ENCODE results near the gene HSCB. TPM values are rescaled to one million over a fixed set of nuclear protein-coding genes. Genes with fewer than 3 reads are reported as not detected.
"Not testable (repeated sequence)": the region's sequence is repeated elsewhere in the genome, so short reads cannot be mapped to it uniquely, and the experiment has no call there.

Gene HSCB
- total RNA-seq, 2 experiments from 2014 or later: 13.7 to 15.8 TPM

GRCh38 chr22:28716686-28717085 lies 25.2 kb upstream of the HSCB start:
- H3K4me1 Mint-ChIP-seq (ENCODE audit: low read depth): peaks cover 28% of the 10 kb centered on the region
- ChIA-PET CTCF (no interaction called here), POLR2A (no interaction called here)
- H3K4me3 Mint-ChIP-seq: no peak overlapping the region
- H3K36me3 Mint-ChIP-seq (ENCODE audit: low read depth): peaks cover 48% of the 10 kb centered on the region
- H3K27ac Mint-ChIP-seq: no peak overlapping the region
- no peak for ATAC-seq
- H3K9me3 Mint-ChIP-seq (ENCODE audit: insufficient read depth): no peaks in the 10 kb centered on the region
- DNase-seq: no peak
- no peaks in the 10 kb centered on the region for H3K27me3 Mint-ChIP-seq (ENCODE audit: low read depth)

GRCh38 chr22:28718044-28718443 lies 23.8 kb upstream of the HSCB start:
- ATAC-seq: no peak
- peaks cover 41% of the 10 kb centered on the region for H3K36me3 Mint-ChIP-seq (ENCODE audit: low read depth)
- DNase-seq: no peak
- no peaks in the 10 kb centered on the region for H3K27me3 Mint-ChIP-seq (ENCODE audit: low read depth)
- ChIA-PET POLR2A (no interaction called here), CTCF (no interaction called here)
- H3K9me3 Mint-ChIP-seq (ENCODE audit: insufficient read depth): no peaks in the 10 kb centered on the region
- H3K4me3 Mint-ChIP-seq: no peak overlapping the region
- H3K27ac Mint-ChIP-seq: no peak overlapping the region
- H3K4me1 Mint-ChIP-seq (ENCODE audit: low read depth): peaks cover 22% of the 10 kb centered on the region

GRCh38 chr22:28728002-28728401 lies 13.8 kb upstream of the HSCB start:
- ChIA-PET POLR2A (no interaction called here), CTCF (no interaction called here)
- Mint-ChIP-seq H3K36me3 (ENCODE audit: low read depth) (peaks cover 48% of the 10 kb centered on the region), H3K27ac (no peak overlapping the region), H3K4me3 (no peak overlapping the region), H3K27me3 (ENCODE audit: low read depth) (no peaks in the 10 kb centered on the region), H3K9me3 (ENCODE audit: insufficient read depth) (no peaks in the 10 kb centered on the region), H3K4me1 (ENCODE audit: low read depth) (peaks cover 6% of the 10 kb centered on the region)
- DNase-seq (no peak), ATAC-seq (no peak)

GRCh38 chr22:28728621-28729313 lies 13.1 kb upstream of the HSCB start:
- no peak for ATAC-seq
- ChIA-PET CTCF (no interaction called here), POLR2A (no interaction called here)
- Mint-ChIP-seq H3K9me3 (ENCODE audit: insufficient read depth) (no peaks in the 10 kb centered on the region), H3K36me3 (ENCODE audit: low read depth) (peaks cover 49% of the 10 kb centered on the region), H3K4me3 (no peak overlapping the region), H3K4me1 (ENCODE audit: low read depth) (peaks cover 6% of the 10 kb centered on the region), H3K27ac (no peak overlapping the region), H3K27me3 (ENCODE audit: low read depth) (no peaks in the 10 kb centered on the region)
- DNase-seq: no peak

- no peak for ATAC-seq
- H3K9me3 Mint-ChIP-seq (ENCODE audit: insufficient read depth): no peaks in the 10 kb centered on the region
- peaks cover 45% of the 10 kb centered on the region for H3K36me3 Mint-ChIP-seq (ENCODE audit: low read depth)
- CTCF ChIA-PET: interaction anchor here (0.6 kb wide), 1 partner anchor 50 kb away, joined by 3 read pairs; no protein-coding TSS in a partner anchor
- H3K4me3 Mint-ChIP-seq: no peak overlapping the region
- POLR2A ChIA-PET: no interaction called here
- H3K27ac Mint-ChIP-seq: no peak overlapping the region
- no peaks in the 10 kb centered on the region for H3K27me3 Mint-ChIP-seq (ENCODE audit: low read depth)
- H3K4me1 Mint-ChIP-seq (ENCODE audit: low read depth): peaks cover 6% of the 10 kb centered on the region
- no peak for DNase-seq
These were observed 11.7 kb upstream of the HSCB start for GRCh38 chr22:28730179-28730578.

- Mint-ChIP-seq H3K4me3 (no peak overlapping the region), H3K9me3 (ENCODE audit: insufficient read depth) (no peaks in the 10 kb centered on the region), H3K36me3 (ENCODE audit: low read depth) (peaks cover 40% of the 10 kb centered on the region), H3K4me1 (ENCODE audit: low read depth) (peaks cover 14% of the 10 kb centered on the region), H3K27ac (no peak overlapping the region), H3K27me3 (ENCODE audit: low read depth) (no peaks in the 10 kb centered on the region)
- ATAC-seq (no peak), DNase-seq (no peak)
- CTCF ChIA-PET: interaction anchor here (1.2 kb wide), 1 partner anchor 103 kb away, joined by 4 read pairs; no protein-coding TSS in a partner anchor
- POLR2A ChIA-PET: no interaction called here
These were observed 7.4 kb upstream of the HSCB start for GRCh38 chr22:28734393-28734792.

- Mint-ChIP-seq H3K36me3 (ENCODE audit: low read depth) (peaks cover 37% of the 10 kb centered on the region), H3K27me3 (ENCODE audit: low read depth) (no peaks in the 10 kb centered on the region), H3K4me3 (no peak overlapping the region), H3K27ac (no peak overlapping the region), H3K4me1 (ENCODE audit: low read depth) (peaks cover 19% of the 10 kb centered on the region), H3K9me3 (ENCODE audit: insufficient read depth) (no peaks in the 10 kb centered on the region)
- ChIA-PET CTCF (no interaction called here), POLR2A (no interaction called here)
- DNase-seq (no peak), ATAC-seq (no peak)
These were observed 5.3 kb upstream of the HSCB start for GRCh38 chr22:28736301-28737155.

GRCh38 chr22:28737701-28738100 lies 4.1 kb upstream of the HSCB start:
- Mint-ChIP-seq H3K36me3 (ENCODE audit: low read depth) (peaks cover 39% of the 10 kb centered on the region), H3K27me3 (ENCODE audit: low read depth) (no peaks in the 10 kb centered on the region), H3K27ac (no peak overlapping the region), H3K4me1 (ENCODE audit: low read depth) (peaks cover 23% of the 10 kb centered on the region), H3K4me3 (no peak overlapping the region), H3K9me3 (ENCODE audit: insufficient read depth) (no peaks in the 10 kb centered on the region)
- ATAC-seq (no peak), DNase-seq (no peak)
- CTCF ChIA-PET: no interaction called here
- POLR2A ChIA-PET: no interaction called here

GRCh38 chr22:28738876-28739275 lies 3.0 kb upstream of the HSCB start:
- peaks cover 35% of the 10 kb centered on the region for H3K4me1 Mint-ChIP-seq (ENCODE audit: low read depth)
- H3K4me3 Mint-ChIP-seq; DNase-seq; H3K27me3 Mint-ChIP-seq (ENCODE audit: low read depth); H3K9me3 Mint-ChIP-seq (ENCODE audit: insufficient read depth); H3K27ac Mint-ChIP-seq; CTCF ChIA-PET; POLR2A ChIA-PET; ATAC-seq: not testable (repeated sequence)
- peaks cover 38% of the 10 kb centered on the region for H3K36me3 Mint-ChIP-seq (ENCODE audit: low read depth)

- peaks cover 43% of the 10 kb centered on the region for H3K4me1 Mint-ChIP-seq (ENCODE audit: low read depth)
- no peaks in the 10 kb centered on the region for H3K9me3 Mint-ChIP-seq (ENCODE audit: insufficient read depth)
- peak overlapping the region; percentile 82 for H3K27ac Mint-ChIP-seq
- ATAC-seq (no peak), DNase-seq (peak; percentile 26)
- H3K4me3 Mint-ChIP-seq: peak overlapping the region; percentile 87
- peaks cover 50% of the 10 kb centered on the region for H3K36me3 Mint-ChIP-seq (ENCODE audit: low read depth)
- no peaks in the 10 kb centered on the region for H3K27me3 Mint-ChIP-seq (ENCODE audit: low read depth)
- ChIA-PET CTCF (interaction anchor here (1.0 to 1.7 kb wide), 6 partner anchors 32 to 141 kb away, joined by 3 to 6 read pairs (median 3); no protein-coding TSS in a partner anchor), POLR2A (interaction anchor here (1.4 to 3.8 kb wide), 3 partner anchors 9 to 59 kb away, joined by 3 to 24 read pairs (median 7); partner anchors contain the start of genes CCDC117 and XBP1)
These were observed 547 bp upstream of the HSCB start for GRCh38 chr22:28741200-28741784.

GRCh38 chr22:28742562-28742962 lies 723 bp downstream of the HSCB start:
- H3K4me1 Mint-ChIP-seq (ENCODE audit: low read depth): peaks cover 42% of the 10 kb centered on the region
- H3K27ac Mint-ChIP-seq: peak overlapping the region; percentile 82
- no peaks in the 10 kb centered on the region for H3K27me3 Mint-ChIP-seq (ENCODE audit: low read depth)
- peak overlapping the region; percentile 87 for H3K4me3 Mint-ChIP-seq
- ATAC-seq (no peak), DNase-seq (no peak)
- ChIA-PET POLR2A (interaction anchor here (0.5 to 3.8 kb wide), 3 partner anchors 31 to 76 kb away, joined by 4 to 24 read pairs (median 6); partner anchors contain the start of gene CCDC117), CTCF (interaction anchor here (0.8 to 1.7 kb wide), 2 partner anchors 57 to 61 kb away, joined by 3 to 6 read pairs; no protein-coding TSS in a partner anchor)
- H3K36me3 Mint-ChIP-seq (ENCODE audit: low read depth): peaks cover 50% of the 10 kb centered on the region
- no peaks in the 10 kb centered on the region for H3K9me3 Mint-ChIP-seq (ENCODE audit: insufficient read depth)

All from activated CD8-positive, alpha-beta T cell treated with anti-CD3 and anti-CD28 coated beads, Interleukin-2, amount 10 ng/mL, durations not matched to agents 7 days and 5 days (primary cell).